ENCODE measurements around the gene PNPLA5. TPM values are rescaled to one million over a fixed set of nuclear protein-coding genes. Genes with fewer than 3 reads are reported as not detected.
A peak's percentile ranks its signal among the peaks of the same experiment; 100 is the strongest.

PNPLA5 gene
- total RNA-seq, 1 experiment from 2014 or later, result 5.3 TPM

DNA sequence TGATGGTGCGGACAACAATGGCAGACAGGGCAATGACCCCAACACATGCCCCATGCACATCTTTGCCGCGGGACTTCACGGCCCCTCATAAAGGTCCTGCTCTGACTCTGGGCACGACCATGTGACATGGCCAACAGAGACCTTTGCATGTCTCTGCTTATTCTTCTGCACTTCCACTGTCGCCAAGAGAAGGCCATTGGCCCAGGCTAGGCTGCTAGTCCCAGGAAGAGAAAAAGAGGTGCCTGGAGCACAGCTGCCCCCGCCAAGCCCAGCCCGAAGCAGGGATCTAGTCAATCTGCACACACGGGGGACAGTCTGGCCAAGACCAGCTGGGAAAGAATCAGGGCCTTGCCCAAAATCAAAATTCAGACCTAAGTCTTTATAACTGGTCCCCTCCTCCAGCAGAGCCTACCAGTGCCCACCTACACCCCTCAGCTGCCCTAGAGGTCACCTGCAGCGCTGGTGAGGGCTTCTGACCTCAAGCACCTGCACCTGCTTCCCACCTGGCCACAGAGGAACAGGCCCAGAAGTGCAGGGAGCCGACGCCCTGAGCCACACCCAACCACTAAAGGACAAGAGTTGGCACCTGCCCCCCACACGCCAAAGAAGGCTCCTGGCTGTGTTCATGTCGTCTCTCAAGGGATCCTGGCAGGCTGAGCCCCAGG is 37.6 kb downstream of the PNPLA5 start:
- POLR2A ChIA-PET, result no interaction called here
- TF ChIP-seq, protein P1, sequence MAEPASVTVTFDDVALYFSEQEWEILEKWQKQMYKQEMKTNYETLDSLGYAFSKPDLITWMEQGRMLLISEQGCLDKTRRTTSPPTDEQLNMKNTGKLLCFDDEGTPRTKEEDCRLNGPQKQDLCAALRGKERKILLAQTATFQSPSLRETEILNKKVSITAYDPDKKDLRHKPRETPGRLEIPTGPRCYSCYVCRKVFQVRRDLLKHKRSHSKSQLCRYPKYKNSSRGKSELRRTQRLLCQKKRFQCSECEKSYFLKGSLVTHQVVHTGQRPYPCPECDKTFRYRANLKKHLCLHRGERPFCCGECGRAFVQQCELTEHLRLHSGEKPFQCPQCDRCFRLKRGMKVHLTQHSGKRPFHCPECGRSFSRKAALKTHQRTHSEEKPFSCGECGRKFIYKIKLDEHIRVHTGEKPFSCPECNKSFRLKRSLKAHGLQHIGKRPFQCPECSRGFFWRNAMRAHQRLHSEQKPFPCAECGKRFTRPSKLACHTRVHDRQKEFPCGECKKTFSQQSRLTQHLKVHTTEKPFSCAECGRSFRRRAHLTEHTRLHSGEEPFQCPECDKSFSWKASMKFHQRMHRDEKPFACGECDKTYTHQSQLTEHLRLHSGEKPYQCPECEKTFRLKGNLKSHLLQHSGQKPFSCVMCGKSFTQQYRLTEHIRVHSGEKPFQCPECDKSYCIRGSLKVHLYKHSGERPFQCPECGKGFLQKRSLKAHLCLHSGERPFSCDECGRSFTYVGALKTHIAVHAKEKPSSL (CRISPR knock-in tag; conservative IDR thresholded peaks at IDR 0.05), result no peak
- TF ChIP-seq SMAD4 (CRISPR knock-in tag; IDR thresholded peaks at IDR 0.05) (no peak), CREM (CRISPR knock-in tag; IDR thresholded peaks at IDR 0.05) (no peak), ZNF138 (CRISPR knock-in tag; conservative IDR thresholded peaks at IDR 0.05) (no peak), NFYB (CRISPR knock-in tag; conservative IDR thresholded peaks at IDR 0.05; ENCODE audit: low read depth) (no peak), KAT7 (CRISPR knock-in tag; IDR thresholded peaks at IDR 0.05; ENCODE audit: borderline replicate concordance) (no peak), NR3C1 (CRISPR knock-in tag; conservative IDR thresholded peaks at IDR 0.05; ENCODE audit: low read depth) (no peak), ZNF396 (CRISPR knock-in tag; IDR thresholded peaks at IDR 0.05; ENCODE audit: borderline replicate concordance) (no peak), GTF2I (CRISPR knock-in tag; conservative IDR thresholded peaks at IDR 0.05) (no peak)
- TF ChIP-seq, protein P2, sequence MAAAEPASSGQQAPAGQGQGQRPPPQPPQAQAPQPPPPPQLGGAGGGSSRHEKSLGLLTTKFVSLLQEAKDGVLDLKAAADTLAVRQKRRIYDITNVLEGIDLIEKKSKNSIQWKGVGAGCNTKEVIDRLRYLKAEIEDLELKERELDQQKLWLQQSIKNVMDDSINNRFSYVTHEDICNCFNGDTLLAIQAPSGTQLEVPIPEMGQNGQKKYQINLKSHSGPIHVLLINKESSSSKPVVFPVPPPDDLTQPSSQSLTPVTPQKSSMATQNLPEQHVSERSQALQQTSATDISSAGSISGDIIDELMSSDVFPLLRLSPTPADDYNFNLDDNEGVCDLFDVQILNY (CRISPR knock-in tag; IDR thresholded peaks at IDR 0.05), result no peak
- TF ChIP-seq, protein P3, sequence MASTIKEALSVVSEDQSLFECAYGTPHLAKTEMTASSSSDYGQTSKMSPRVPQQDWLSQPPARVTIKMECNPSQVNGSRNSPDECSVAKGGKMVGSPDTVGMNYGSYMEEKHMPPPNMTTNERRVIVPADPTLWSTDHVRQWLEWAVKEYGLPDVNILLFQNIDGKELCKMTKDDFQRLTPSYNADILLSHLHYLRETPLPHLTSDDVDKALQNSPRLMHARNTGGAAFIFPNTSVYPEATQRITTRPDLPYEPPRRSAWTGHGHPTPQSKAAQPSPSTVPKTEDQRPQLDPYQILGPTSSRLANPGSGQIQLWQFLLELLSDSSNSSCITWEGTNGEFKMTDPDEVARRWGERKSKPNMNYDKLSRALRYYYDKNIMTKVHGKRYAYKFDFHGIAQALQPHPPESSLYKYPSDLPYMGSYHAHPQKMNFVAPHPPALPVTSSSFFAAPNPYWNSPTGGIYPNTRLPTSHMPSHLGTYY (CRISPR knock-in tag; IDR thresholded peaks at IDR 0.05), result no peak
- DNase-seq (ENCODE audit: low spot score), result no peak
- Mint-ChIP-seq H3K27ac (no peak overlapping the region; the same call in 1 of the 2 replicates), H3K36me3 (peaks cover 22% of the 10 kb centered on the region), H3K9me3 (peaks cover 16% of the 10 kb centered on the region), H3K4me1 (peaks cover 32% of the 10 kb centered on the region), H3K27me3 (ENCODE audit: low read depth) (peaks cover 3% of the 10 kb centered on the region; the same call in 1 of the 2 replicates), H3K4me3 (no peak overlapping the region)
- CTCF ChIA-PET, result interaction anchor here (1.4 to 11.6 kb wide), 2 partner anchors 9 to 30 kb away, joined by 4 to 140 read pairs; no protein-coding TSS in a partner anchor
- ATAC-seq, result no peak

DNA sequence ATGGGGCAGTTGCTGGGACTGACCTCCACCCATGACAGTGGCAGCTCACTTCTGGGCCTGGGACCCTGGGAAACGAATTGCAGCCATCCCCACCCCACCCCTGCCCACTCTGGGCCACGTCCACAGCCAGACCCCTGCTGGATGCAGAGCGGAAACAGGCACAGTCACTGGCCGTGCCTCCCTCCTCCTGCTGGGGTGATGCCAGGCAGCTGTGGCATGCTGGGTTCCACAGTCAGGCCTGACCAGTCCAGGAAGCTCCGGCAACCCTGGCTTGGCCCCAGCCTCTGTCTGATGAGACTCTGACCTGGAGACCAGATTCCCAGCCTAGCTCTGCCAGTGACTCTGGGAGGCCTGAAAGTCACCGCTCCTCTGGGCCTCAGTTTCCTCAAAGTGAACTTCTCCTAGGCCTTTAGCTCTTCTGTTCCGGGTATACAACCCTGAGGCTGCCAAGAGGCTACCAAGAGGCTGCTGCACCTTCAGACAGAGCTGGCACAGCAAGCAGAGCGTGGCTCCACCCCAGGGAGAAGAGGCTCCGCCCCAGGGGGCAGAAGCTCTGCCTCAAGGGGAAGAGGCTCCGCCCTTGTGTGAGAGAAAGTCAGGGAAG is 38.4 kb downstream of the PNPLA5 start:
- Mint-ChIP-seq H3K4me1 (peaks cover 29% of the 10 kb centered on the region), H3K27me3 (ENCODE audit: low read depth) (peaks cover 3% of the 10 kb centered on the region; the same call in 1 of the 2 replicates), H3K36me3 (peaks cover 18% of the 10 kb centered on the region), H3K4me3 (no peak overlapping the region), H3K9me3 (peaks cover 16% of the 10 kb centered on the region), H3K27ac (no peak overlapping the region)
- ChIA-PET CTCF (interaction anchor here (0.9 to 11.6 kb wide), 3 partner anchors 9 to 31 kb away, joined by 3 to 140 read pairs (median 4); partner anchors contain the start of gene SULT4A1), POLR2A (interaction anchor here (0.6 kb wide), 1 partner anchor 14 kb away, joined by 8 read pairs; no protein-coding TSS in a partner anchor)
- peak; percentile 46 for ATAC-seq
- DNase-seq (ENCODE audit: low spot score), result peak; percentile 42
- TF ChIP-seq SOX15 (CRISPR knock-in tag; IDR thresholded peaks at IDR 0.05) (no peak), NR1H2 (CRISPR knock-in tag; IDR thresholded peaks at IDR 0.05) (no peak), CREB1 (CRISPR knock-in tag; IDR thresholded peaks at IDR 0.05) (no peak)
- TF ChIP-seq, protein P4, sequence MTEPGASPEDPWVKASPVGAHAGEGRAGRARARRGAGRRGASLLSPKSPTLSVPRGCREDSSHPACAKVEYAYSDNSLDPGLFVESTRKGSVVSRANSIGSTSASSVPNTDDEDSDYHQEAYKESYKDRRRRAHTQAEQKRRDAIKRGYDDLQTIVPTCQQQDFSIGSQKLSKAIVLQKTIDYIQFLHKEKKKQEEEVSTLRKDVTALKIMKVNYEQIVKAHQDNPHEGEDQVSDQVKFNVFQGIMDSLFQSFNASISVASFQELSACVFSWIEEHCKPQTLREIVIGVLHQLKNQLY (CRISPR knock-in tag; IDR thresholded peaks at IDR 0.05), result no peak
- TF ChIP-seq, protein P5, sequence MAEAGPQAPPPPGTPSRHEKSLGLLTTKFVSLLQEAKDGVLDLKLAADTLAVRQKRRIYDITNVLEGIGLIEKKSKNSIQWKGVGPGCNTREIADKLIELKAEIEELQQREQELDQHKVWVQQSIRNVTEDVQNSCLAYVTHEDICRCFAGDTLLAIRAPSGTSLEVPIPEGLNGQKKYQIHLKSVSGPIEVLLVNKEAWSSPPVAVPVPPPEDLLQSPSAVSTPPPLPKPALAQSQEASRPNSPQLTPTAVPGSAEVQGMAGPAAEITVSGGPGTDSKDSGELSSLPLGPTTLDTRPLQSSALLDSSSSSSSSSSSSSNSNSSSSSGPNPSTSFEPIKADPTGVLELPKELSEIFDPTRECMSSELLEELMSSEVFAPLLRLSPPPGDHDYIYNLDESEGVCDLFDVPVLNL (CRISPR knock-in tag; IDR thresholded peaks at IDR 0.05; ENCODE audit: borderline replicate concordance, low read depth), result no peak
- TF ChIP-seq, protein P6, sequence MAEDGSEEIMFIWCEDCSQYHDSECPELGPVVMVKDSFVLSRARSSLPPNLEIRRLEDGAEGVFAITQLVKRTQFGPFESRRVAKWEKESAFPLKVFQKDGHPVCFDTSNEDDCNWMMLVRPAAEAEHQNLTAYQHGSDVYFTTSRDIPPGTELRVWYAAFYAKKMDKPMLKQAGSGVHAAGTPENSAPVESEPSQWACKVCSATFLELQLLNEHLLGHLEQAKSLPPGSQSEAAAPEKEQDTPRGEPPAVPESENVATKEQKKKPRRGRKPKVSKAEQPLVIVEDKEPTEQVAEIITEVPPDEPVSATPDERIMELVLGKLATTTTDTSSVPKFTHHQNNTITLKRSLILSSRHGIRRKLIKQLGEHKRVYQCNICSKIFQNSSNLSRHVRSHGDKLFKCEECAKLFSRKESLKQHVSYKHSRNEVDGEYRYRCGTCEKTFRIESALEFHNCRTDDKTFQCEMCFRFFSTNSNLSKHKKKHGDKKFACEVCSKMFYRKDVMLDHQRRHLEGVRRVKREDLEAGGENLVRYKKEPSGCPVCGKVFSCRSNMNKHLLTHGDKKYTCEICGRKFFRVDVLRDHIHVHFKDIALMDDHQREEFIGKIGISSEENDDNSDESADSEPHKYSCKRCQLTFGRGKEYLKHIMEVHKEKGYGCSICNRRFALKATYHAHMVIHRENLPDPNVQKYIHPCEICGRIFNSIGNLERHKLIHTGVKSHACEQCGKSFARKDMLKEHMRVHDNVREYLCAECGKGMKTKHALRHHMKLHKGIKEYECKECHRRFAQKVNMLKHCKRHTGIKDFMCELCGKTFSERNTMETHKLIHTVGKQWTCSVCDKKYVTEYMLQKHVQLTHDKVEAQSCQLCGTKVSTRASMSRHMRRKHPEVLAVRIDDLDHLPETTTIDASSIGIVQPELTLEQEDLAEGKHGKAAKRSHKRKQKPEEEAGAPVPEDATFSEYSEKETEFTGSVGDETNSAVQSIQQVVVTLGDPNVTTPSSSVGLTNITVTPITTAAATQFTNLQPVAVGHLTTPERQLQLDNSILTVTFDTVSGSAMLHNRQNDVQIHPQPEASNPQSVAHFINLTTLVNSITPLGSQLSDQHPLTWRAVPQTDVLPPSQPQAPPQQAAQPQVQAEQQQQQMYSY (CRISPR knock-in tag; IDR thresholded peaks at IDR 0.05), result no peak
